Loucy (cell line): ENCODE data around the gene ADGRL2.

Source experiments
- EZH2phosphoT487 ChIP-seq: fragments of 200-600 bp; IDR thresholded peaks from 2 replicates; pipeline ENCODE4 v1.6.1; 2018; ENCODE audit warnings: antibody characterized with exemption, mild to moderate bottlenecking, moderate library complexity, borderline replicate concordance
- TF ChIP-seq, protein P1 (sequence below): fragments of 200-600 bp; sonication (generic); conservative IDR thresholded peaks from 2 replicates; pipeline ENCODE4 v1.5.1; 2014; ENCODE audit warnings: mild to moderate bottlenecking, antibody characterized with exemption, low read length

DNA sequence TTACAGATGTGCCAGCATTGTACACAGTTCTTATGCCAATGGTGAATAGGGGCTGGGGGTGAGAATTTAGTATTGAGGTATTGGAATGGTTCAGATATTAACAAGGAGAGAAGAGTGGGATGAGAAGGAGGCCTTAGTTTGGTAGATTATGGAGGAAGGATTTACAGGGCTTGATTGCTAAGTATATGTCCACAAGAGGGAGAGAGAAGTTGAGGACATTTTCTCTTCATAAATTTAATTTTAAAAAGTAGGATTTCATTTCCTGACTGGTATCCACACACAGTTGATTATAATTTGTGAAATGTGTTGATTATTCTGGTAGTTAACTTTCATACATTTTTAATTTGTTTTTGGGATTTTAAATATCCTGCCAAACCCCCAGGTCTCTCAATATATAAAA is 213.0 kb downstream of the ADGRL2 start:
- TF ChIP-seq, protein P1, sequence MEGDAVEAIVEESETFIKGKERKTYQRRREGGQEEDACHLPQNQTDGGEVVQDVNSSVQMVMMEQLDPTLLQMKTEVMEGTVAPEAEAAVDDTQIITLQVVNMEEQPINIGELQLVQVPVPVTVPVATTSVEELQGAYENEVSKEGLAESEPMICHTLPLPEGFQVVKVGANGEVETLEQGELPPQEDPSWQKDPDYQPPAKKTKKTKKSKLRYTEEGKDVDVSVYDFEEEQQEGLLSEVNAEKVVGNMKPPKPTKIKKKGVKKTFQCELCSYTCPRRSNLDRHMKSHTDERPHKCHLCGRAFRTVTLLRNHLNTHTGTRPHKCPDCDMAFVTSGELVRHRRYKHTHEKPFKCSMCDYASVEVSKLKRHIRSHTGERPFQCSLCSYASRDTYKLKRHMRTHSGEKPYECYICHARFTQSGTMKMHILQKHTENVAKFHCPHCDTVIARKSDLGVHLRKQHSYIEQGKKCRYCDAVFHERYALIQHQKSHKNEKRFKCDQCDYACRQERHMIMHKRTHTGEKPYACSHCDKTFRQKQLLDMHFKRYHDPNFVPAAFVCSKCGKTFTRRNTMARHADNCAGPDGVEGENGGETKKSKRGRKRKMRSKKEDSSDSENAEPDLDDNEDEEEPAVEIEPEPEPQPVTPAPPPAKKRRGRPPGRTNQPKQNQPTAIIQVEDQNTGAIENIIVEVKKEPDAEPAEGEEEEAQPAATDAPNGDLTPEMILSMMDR = no peak
- TF ChIP-seq EZH2phosphoT487 = no peak
